ENCODE data around the gene ATP11C.

GRCh38 chrX:139826065-139827044 lies 106.5 kb downstream of the ATP11C start:
- TF ChIP-seq CTCF (IDR thresholded peaks at IDR 0.05) (no peak), ZFX (IDR thresholded peaks at IDR 0.05; ENCODE audit: borderline replicate concordance) (no peak)
